Mucosa of rectum (tissue), 2 donors: ENCODE measurements around the gene DTX1.

Experiments
- H3K27ac ChIP-seq, 2 donors: one replicate each; pipeline ENCODE4 v1.7.0; 2013; ENCODE audit warnings: inconsistent platforms in 2 of 2, low read depth in 2 of 2, low read length in 2 of 2
- H3K27me3 ChIP-seq, 2 donors: one replicate each; pipeline ENCODE4 v1.7.0; 2013; ENCODE audit warnings: low read length in 2 of 2; ENCODE audit not compliant: control insufficient read depth in 2 of 2, insufficient read depth in 2 of 2
- H3K36me3 ChIP-seq, 2 donors: one replicate each; pipeline ENCODE4 v1.7.0; 2013; ENCODE audit warnings: low read length in 2 of 2; ENCODE audit not compliant: control insufficient read depth in 2 of 2, insufficient read depth in 2 of 2
- H3K4me1 ChIP-seq, 2 donors: one replicate each; pipeline ENCODE4 v1.7.0; 2013; ENCODE audit warnings: low read length in 2 of 2, mild to moderate bottlenecking in 1 of 2; ENCODE audit not compliant: control insufficient read depth in 2 of 2, insufficient read depth in 2 of 2
- H3K4me3 ChIP-seq, 2 donors: one replicate each; pipeline ENCODE4 v1.7.0; 2013; ENCODE audit warnings: low read length in 2 of 2
- H3K9ac ChIP-seq, 2 donors: one replicate each; pipeline ENCODE4 v1.7.0; 2013; ENCODE audit warnings: low read length in 2 of 2, low read depth in 1 of 2, mild to moderate bottlenecking in 1 of 2
- H3K9me3 ChIP-seq, 2 donors: one replicate each; pipeline ENCODE4 v1.7.0; 2013; ENCODE audit warnings: low read length in 2 of 2; ENCODE audit not compliant: control insufficient read depth in 2 of 2
- donor health status: healthy.
- donor health status: Normal muscosa, but diverticular disease.

DTX1 gene

DNA sequence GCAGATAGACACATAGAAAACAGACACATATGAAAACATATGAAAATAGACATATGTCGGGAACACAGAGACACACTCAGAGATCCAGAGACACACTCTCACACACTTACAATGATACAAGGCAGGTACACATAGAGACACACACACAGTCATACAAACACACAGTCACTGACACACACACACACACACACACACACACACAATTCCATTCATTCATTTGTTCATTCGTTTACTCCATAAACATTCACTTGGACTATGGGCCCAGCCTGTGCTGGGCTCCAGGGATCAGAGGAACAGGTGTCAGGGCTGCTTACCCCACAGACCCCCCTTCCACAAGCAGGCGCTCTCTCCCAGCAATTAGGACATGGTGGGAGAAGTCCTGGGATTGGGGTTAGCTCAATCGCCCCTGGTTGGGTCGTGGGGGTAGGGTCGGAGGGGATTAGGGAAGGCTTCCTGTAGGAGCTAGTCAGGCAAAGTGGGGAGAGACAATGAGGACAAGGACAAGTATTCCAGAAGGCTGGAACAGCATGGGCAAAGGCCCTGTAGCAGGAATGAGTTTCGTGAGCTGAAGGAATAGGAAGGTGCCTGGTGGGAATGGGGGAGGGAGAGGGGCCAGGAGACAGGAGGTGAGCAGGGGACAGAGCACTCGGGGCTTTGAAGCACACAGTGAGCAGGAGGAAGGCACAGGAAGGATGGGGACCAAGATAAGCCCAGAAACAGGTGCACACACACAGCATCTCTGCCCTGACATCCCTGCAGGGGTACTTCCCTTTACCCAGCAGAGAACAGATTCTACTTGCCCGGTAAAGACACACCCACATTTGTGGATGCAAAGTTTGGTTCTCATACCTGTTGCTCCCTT is 72.5 kb downstream of the DTX1 start:
- Histone ChIP-seq H3K36me3 (no peaks in the 10 kb centered on the region), H3K9me3 (no peaks in the 10 kb centered on the region), H3K27me3 (no peaks in the 10 kb centered on the region), H3K9ac (no peak overlapping the region), H3K27ac (no peak overlapping the region), H3K4me3 (no peak overlapping the region), H3K4me1 (no peaks in the 10 kb centered on the region)

DNA sequence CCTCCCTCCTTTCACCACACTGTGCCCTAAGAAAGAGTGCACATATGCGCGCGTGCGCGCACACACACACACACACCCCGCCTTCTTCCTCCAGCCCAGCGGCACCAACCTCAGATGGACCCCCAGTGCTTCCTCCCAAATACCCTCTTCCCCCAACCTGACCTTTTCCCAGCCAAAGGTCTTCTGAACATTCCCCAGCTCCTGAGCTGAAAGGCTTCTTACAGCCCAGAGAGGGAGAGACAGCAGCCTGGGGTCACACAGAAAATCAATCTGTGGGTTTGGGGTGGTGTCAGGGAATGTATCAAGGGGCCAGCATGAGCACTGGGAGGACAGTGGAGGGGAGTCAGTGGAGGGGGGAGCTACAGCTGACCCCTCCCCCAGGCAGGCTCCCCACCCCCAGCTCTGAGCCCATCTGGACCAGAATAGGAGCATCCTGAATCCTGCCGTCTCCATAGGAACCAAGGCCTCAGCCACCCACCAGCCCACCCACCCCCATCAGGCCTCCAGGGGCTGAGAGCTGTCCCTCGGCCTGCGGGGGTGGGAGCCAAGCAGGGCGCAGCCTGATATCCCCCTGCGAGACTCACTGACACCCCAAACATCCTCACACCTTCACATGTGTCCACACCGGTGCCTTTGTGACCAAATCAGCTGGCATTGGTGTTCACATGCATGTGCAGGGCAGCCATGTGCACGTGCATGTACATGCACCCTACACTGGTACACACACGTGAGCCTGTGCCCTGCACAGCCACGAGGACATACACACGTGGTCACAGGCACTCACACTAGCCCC is 73.3 kb downstream of the DTX1 start:
- H3K4me3 ChIP-seq: no peak overlapping the region
- no peak overlapping the region for H3K9ac ChIP-seq
- no peaks in the 10 kb centered on the region for H3K27me3 ChIP-seq
- H3K9me3 ChIP-seq: no peaks in the 10 kb centered on the region
- H3K27ac ChIP-seq: no peak overlapping the region
- no peaks in the 10 kb centered on the region for H3K36me3 ChIP-seq
- H3K4me1 ChIP-seq: peaks cover 0 to 4% of the 10 kb centered on the region in 2 donors

DNA sequence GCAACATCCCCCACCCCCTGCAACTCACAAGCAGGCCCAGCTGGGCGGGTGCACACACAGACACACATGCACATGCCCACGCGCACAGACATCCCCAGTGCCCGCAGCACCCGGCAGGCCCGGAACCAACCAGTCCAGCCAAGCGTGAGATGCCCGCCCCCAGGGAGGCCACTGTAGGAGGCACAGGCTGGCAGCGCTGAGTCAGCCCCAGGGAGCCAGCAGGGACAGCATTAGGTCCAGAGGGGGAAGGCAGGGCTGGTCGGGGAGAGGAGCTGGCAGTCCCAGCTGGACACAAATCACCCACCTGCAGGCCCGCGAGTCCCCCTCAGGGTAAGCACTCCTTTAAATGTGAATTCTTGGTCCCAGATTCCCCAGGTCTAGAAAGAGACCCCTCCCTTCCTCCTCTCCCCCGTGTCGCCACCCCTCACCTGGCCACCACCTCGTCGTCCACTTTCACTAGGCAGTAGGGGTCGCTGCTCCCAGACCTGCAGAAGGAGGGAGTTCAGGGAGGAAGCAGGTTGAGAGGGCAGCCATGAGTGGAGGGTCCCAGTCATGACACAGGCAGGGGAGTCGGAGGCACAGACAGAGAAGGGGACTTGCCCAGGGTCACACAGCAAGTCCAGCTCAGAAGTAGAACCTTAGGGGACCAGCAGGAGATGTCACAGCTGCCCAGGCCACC is 74.1 kb downstream of the DTX1 start:
- H3K4me3 ChIP-seq: no peak overlapping the region
- H3K9me3 ChIP-seq: no peaks in the 10 kb centered on the region
- no peaks in the 10 kb centered on the region for H3K27me3 ChIP-seq
- H3K9ac ChIP-seq: no peak overlapping the region
- no peaks in the 10 kb centered on the region for H3K36me3 ChIP-seq
- peaks cover 0 to 5% of the 10 kb centered on the region in 2 donors for H3K4me1 ChIP-seq
- H3K27ac ChIP-seq: no peak overlapping the region

DNA sequence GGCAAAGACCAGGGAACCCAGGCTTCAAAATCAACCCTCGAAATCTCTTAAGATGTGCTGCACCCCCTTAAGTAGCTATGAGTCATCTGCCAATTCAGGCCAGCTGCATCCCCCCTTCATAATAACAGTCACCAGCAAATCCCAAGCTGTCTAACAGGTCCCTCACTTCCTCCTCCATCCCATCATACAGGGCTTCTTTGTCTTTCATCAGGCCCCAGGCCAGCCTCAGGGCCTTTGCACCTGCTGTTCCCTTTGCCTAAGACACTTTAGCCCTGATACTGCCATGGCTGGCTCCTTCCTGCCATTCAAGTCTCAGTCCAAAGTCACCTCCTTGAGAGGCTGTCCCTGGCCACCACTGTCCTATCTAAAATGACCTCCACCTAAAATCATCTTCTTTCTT is 75.0 kb downstream of the DTX1 start:
- Histone ChIP-seq H3K36me3 (no peaks in the 10 kb centered on the region), H3K4me3 (no peak overlapping the region), H3K27ac (no peak overlapping the region), H3K9me3 (no peaks in the 10 kb centered on the region), H3K27me3 (no peaks in the 10 kb centered on the region), H3K4me1 (peaks cover 7 to 13% of the 10 kb centered on the region in 2 donors), H3K9ac (no peak overlapping the region)

DNA sequence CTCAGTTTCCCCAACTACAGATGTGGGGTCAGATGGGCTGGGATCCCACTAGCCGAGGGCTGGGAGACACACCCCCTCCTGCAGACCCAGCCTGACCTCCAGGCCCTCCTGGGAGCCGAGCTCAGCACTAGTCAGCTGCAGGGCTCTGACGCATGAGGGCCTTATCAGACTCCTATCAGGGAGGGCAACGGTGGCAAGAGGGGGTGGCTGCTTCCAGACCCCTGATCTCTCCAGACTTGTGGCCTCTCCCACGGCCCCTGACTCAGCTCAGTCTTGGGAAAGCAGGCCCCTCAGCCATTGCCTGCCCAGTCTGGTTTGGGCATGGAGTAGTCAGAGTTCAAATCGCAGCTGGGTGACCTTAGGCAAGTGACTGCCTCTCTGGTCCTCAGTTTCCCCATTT is 76.5 kb downstream of the DTX1 start:
- H3K9me3 ChIP-seq: no peaks in the 10 kb centered on the region
- H3K27me3 ChIP-seq: no peaks in the 10 kb centered on the region
- no peak overlapping the region for H3K27ac ChIP-seq
- no peaks in the 10 kb centered on the region for H3K36me3 ChIP-seq
- H3K4me1 ChIP-seq: peaks cover 9 to 19% of the 10 kb centered on the region in 2 donors
- no peak overlapping the region for H3K4me3 ChIP-seq
- no peak overlapping the region for H3K9ac ChIP-seq

DNA sequence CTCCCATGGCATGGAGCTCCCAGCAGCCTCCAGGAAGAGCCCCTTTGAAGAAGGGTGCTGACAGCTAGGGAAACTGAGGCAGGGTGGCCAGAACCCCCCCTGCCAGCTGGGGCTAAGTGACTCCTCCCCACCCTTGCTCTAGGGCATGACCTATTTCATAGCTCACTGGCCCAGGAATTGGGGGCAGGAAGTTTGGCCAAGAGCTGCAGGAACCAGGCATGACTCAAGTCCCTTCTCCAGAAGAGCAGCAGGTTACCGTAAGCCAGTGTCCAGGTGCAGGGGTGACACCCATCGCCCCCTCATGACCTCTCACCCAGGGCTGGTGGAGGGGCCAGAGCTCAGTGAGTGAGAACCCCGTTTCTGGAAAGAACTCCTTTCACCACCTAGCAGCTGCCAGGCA is 77.1 kb downstream of the DTX1 start:
- Histone ChIP-seq H3K36me3 (no peaks in the 10 kb centered on the region), H3K27me3 (no peaks in the 10 kb centered on the region), H3K27ac (no peak overlapping the region), H3K9me3 (no peaks in the 10 kb centered on the region), H3K9ac (no peak overlapping the region), H3K4me1 (peaks cover 9 to 19% of the 10 kb centered on the region in 2 donors), H3K4me3 (no peak overlapping the region)

DNA sequence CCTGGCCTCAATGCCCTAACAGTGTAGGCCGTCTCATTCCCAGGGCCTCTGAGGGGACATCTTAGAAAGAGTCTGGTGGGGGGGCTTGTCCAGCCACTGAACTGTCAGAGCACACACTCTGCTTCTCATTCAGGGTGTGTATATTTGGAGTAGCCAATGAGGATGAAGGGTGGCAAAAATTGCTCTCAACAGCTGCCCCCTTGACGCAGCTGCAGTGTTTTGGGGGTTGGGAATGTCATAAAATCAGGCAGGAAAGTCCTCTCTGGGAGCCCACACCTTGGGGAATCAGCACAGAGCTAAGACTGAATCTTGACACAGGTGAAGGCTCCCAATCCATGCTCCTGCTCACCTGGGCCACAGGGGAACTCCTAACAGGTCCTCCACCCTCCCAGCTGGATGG is 77.5 kb downstream of the DTX1 start:
- Histone ChIP-seq H3K27ac (no peak overlapping the region), H3K4me1 (peaks cover 9 to 19% of the 10 kb centered on the region in 2 donors), H3K9me3 (no peaks in the 10 kb centered on the region), H3K4me3 (no peak overlapping the region), H3K27me3 (no peaks in the 10 kb centered on the region), H3K36me3 (no peaks in the 10 kb centered on the region), H3K9ac (peak overlapping the region in 1 of 2 donors; percentile 22)

DNA sequence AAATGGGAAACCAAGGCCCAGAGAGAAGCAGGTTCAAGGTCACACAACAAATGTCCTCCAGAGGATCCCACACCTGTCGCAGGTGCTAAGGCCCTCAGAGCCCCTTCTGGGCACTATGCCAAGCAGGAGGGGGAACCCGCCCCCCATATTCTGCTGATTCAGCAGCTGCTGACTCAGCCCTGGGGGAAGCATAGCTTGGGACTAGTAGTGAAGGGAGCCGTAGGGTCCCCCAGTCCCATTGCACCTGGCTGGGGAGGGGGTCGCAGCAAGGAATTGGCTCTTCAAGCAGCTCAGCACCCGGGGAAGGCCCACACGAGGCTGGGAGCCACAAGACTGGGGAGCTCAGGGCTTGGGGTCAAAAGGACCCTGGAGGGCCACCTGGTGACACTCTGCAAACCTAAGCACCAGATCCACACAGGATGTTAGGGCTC is 78.0 kb downstream of the DTX1 start:
- Histone ChIP-seq H3K36me3 (no peaks in the 10 kb centered on the region), H3K27ac (no peak overlapping the region), H3K9me3 (no peaks in the 10 kb centered on the region), H3K9ac (peak overlapping the region in 1 of 2 donors; percentile 73), H3K4me1 (peaks cover 9 to 19% of the 10 kb centered on the region in 2 donors), H3K27me3 (no peaks in the 10 kb centered on the region), H3K4me3 (peak overlapping the region; percentile 69 to 79)

DNA sequence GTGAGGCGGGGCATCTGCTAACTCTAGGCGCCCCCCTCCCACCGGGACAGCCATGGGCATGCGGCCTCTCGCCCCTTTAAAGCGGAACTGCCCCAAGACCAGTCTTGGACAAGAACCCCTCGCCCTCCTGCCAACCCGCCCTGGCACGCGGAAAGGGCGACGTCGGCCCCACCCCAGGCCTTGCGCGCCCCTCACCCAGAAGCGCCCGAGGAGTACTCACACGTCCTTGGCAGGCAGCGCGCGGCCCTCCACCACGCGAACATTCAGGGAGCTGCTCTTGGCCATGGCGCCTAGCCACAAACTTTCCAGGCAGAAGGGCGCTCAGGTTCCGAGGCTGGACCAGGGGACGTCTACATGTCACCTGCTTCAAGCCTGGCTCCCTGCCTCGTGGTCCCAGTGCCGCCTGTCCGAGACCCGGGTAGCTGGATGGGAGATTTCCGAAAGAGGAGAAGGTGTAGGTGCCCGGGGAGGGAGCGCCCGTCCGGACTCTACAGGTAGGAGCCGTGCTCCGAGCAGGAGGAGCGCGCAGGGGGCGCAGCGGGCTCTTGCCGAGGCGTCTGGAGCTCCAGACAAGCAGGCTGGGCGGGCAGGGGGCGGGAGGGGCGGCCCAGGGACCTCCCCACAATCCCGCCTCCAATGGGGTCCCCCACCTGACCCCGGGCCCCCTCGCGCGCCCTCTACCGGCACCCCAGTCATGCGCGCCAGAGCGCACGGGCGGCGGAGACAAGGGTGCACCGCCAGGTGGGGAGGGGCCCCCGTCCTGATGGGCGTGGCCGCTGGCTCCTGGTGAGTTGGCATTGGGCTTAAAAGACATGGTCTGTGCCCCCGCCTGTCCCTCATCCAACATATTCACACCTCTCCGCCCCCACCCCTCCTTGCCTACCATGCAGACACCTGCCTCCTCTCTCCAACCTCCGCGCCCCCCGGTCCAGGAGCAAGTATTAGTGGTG is 78.9 kb downstream of the DTX1 start, which contains the start of gene RASAL1:
RASAL1 (minus strand) TSS at position 584 of the 950 bp plus-strand sequence; CDS start at position 285, 299 bp downstream.
- Histone ChIP-seq H3K4me1 (peaks cover 9 to 19% of the 10 kb centered on the region in 2 donors), H3K27me3 (no peaks in the 10 kb centered on the region), H3K9me3 (no peaks in the 10 kb centered on the region), H3K36me3 (no peaks in the 10 kb centered on the region), H3K9ac (peak within 1 kb of the TSS; percentile 58 to 73), H3K4me3 (peak within 1 kb of the TSS; percentile 69 to 79), H3K27ac (peak within 1 kb of the TSS; percentile 83 to 87)
